Gastroesophageal sphincter (tissue), 4 donors: Measurements from ENCODE around the gene PGPEP1. TPM values are rescaled to one million over a fixed set of nuclear protein-coding genes. Genes with fewer than 3 reads are reported as not detected.
A peak's percentile ranks its signal among the peaks of the same experiment; 100 is the strongest.

ENCODE experiments used
- ATAC-seq: fragments of 150-250 bp; one replicate; pipeline ENCODE4 v1.9.1; 2016; ENCODE audit warnings: mild to moderate bottlenecking, moderate library complexity
- H3K27ac ChIP-seq, 4 donors: fragments of 200-600 bp; sonication (generic) in 3 of 4; 1 replicate in 3 of 4; 2 replicates in 1 of 4; pipeline ENCODE4 v1.5.1; 2016 to 2019
- H3K27me3 ChIP-seq: fragments of 200-600 bp; sonication (generic); one replicate; pipeline ENCODE4 v1.5.1; 2019
- H3K36me3 ChIP-seq, 2 donors: fragments of 200-600 bp; sonication (generic); one replicate each; pipeline ENCODE4 v1.5.1; 2019; ENCODE audit warnings: control low read depth in 1 of 2
- H3K4me1 ChIP-seq, 3 donors: fragments of 200-600 bp; sonication (generic); 1 replicate in 2 of 3; 2 replicates in 1 of 3; pipeline ENCODE4 v1.5.1; 2016 to 2019; ENCODE audit warnings: control low read depth in 2 of 3
- H3K4me3 ChIP-seq, 2 donors: fragments of 200-600 bp; sonication (generic); one replicate each; pipeline ENCODE4 v1.5.1; 2019; ENCODE audit warnings: mild to moderate bottlenecking in 1 of 2, moderate library complexity in 1 of 2
- H3K9me3 ChIP-seq, 3 donors: fragments of 200-600 bp; sonication (generic); one replicate each; pipeline ENCODE4 v1.5.1; 2017 to 2019; ENCODE audit warnings: control low read depth in 2 of 3
- CTCF ChIP-seq, 4 experiments: fragments of 200-600 bp in 2 of 4; fragments of 450-650 bp in 2 of 4; sonication (generic) in 1 of 4; IDR thresholded peaks; one replicate each; pipeline ENCODE4 v1.5.1; 2017 to 2019; ENCODE audit warnings: antibody characterized with exemption in 4 of 4, mild to moderate bottlenecking in 2 of 4, moderate library complexity in 2 of 4
- EP300 ChIP-seq: sonication (generic); formaldehyde crosslinking; IDR thresholded peaks from one replicate; pipeline ENCODE4 v1.6.1; 2017; ENCODE audit warnings: antibody characterized with exemption, mild to moderate bottlenecking
- POLR2A ChIP-seq, 2 donors: fragments of 450-650 bp; IDR thresholded peaks; one replicate each; pipeline ENCODE4 v1.6.1; 2017; ENCODE audit warnings: antibody characterized with exemption in 2 of 2, mild to moderate bottlenecking in 2 of 2, moderate library complexity in 1 of 2
- POLR2AphosphoS5 ChIP-seq: sonication (generic); formaldehyde crosslinking; IDR thresholded peaks from one replicate; pipeline ENCODE4 v1.6.1; 2017; ENCODE audit warnings: antibody characterized with exemption
- WGBS, 2 donors: methylation state at CpG; one replicate each; pipeline ENCODE4 v1.1.5; 2018; ENCODE audit warnings: low coverage in 1 of 2; 5-methylcytosine and 5-hydroxymethylcytosine counted together
- total RNA-seq, 4 donors: library from RNA; depleted of rRNA; stranded (reverse); fragments of >200 nt; gene quantifications; one replicate each; pipeline ENCODE4 v1.1.0, GENCODE V29; 2016

PGPEP1 gene
- total RNA-seq, 4 donors from 2014 or later, result 15.0 to 38.2 (median 23.1) TPM

GRCh38 chr19:18313398-18313797 is 27.0 kb upstream of the PGPEP1 start:
- WGBS, 2 donors, result 75 to 93% methylated on average over 2 to 3 of the region's 3 CpGs
- no peaks in the 10 kb centered on the region for H3K9me3 ChIP-seq
- no peak overlapping the region for H3K4me3 ChIP-seq

DNA sequence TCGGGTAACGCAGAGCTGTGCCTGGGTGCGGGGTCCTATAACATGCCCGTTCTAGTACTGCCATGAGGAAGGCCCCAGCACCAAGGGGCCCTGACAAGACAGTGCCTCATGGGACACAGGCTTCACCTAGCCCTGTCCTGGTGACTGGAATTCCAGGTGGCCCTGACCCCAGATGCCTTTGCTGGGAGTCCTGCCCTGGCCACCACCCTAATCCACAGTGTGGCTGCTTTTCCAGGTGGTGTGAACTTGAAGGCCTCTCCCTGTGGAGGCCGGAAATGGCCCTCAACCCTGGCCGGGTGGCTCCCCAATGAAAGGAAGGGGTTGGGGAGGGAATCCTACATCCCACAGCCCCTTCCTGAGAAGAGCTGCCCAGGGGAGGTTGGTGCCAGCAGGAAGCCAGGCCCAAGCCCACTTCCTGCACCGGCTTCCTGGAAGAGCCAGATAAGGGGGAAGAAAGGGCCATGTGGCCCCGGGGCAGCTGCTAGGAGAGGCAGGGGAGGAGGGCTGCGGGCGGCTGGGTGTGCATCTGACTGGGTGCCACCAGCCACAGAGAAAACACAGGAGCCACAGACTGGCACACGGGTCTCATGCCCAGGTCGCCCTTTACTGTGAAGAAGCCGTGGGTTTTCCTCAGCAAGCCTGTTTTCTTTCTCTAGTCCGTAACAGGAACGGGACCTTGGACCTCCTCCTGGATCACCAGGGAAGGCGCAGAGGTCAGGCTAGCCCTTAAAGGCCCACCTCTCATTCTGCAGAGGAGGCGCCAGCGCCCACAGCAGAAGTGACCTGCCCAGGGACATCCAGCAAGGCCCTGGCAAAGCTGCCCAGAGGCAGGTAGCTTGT is 22.2 kb upstream of the PGPEP1 start:
- no peak for ATAC-seq
- Histone ChIP-seq H3K27ac (peak overlapping the region in 3 of 4 donors; percentile 63 to 68 (median 67)), H3K27me3 (no peaks in the 10 kb centered on the region), H3K9me3 (no peaks in the 10 kb centered on the region), H3K4me3 (no peak overlapping the region), H3K4me1 (peaks cover 0 to 56% (median 18%) of the 10 kb centered on the region in 3 donors), H3K36me3 (peaks cover 0 to 18% of the 10 kb centered on the region in 2 donors)
- TF ChIP-seq POLR2AphosphoS5, result no peak
- no peak for TF ChIP-seq EP300
- no peak for TF ChIP-seq CTCF (IDR thresholded peaks at IDR 0.05)
- TF ChIP-seq POLR2A (IDR thresholded peaks at IDR 0.05), result no peak
- 89% methylated on average over 3 of the region's 18 CpGs; no CpG with 5 or more reads in 1 of the 2 donors for WGBS, 2 donors

More at GRCh38 chr19:18313398-18313797, 27.0 kb upstream of the PGPEP1 start:
- no peak overlapping the region for H3K27ac ChIP-seq
- peaks cover 0 to 65% of the 10 kb centered on the region in 2 donors for H3K36me3 ChIP-seq
- no peaks in the 10 kb centered on the region for H3K27me3 ChIP-seq
- ATAC-seq, result no peak
- TF ChIP-seq CTCF (IDR thresholded peaks at IDR 0.05), result no peak
- TF ChIP-seq POLR2AphosphoS5, result no peak
- TF ChIP-seq POLR2A (IDR thresholded peaks at IDR 0.05), result no peak
- no peak for TF ChIP-seq EP300
- H3K4me1 ChIP-seq, result peaks cover 0 to 17% (median 1%) of the 10 kb centered on the region in 3 donors

DNA sequence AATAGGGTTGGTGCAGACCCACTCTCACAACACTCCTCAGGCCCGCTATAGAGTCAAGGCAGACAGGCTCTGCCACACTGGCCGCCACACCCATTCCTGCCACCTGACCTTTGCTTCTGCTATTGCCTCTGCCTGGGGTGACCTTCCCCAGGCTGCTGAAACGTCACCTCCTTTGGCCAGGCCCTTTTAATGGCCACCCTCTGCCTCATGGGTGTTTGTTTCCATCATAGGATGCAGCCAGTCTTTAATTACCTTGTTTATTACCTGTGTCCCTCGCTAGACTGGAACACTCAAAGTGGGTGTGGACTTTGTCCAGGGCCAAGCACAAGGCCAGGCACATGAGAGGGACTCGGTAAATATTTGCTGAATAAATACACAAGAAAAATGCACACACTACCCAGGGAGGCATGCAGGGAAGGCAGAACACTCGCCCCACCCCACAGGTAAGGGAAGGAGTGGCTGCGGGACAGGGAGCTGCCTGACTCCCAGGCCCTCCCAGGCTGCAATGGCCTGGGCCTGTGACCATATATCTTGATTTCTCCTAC is 20.7 kb upstream of the PGPEP1 start:
- Histone ChIP-seq H3K4me3 (no peak overlapping the region), H3K9me3 (no peaks in the 10 kb centered on the region), H3K27me3 (no peaks in the 10 kb centered on the region), H3K4me1 (peaks cover 0 to 69% (median 18%) of the 10 kb centered on the region in 3 donors), H3K27ac (peak overlapping the region in 2 of 4 donors; percentile 26 to 68), H3K36me3 (peaks cover 0 to 9% of the 10 kb centered on the region in 2 donors)
- TF ChIP-seq POLR2A (IDR thresholded peaks at IDR 0.05) (no peak), CTCF (IDR thresholded peaks at IDR 0.05) (no peak), POLR2AphosphoS5 (no peak), EP300 (no peak)
- ATAC-seq, result no peak
- WGBS, 2 donors, result 57 to 70% methylated on average over 3 to 4 of the region's 7 CpGs

GRCh38 chr19:18320865-18321733 is 19.3 kb upstream of the PGPEP1 start:
- no peak for ATAC-seq
- WGBS, 2 donors, result 69 to 75% methylated on average over 9 to 11 of the region's 14 CpGs
- H3K9me3 ChIP-seq, result no peaks in the 10 kb centered on the region
- H3K36me3 ChIP-seq, result no peaks in the 10 kb centered on the region
- H3K4me3 ChIP-seq, result no peak overlapping the region
- no peaks in the 10 kb centered on the region for H3K27me3 ChIP-seq
- peaks cover 0 to 69% (median 18%) of the 10 kb centered on the region in 3 donors for H3K4me1 ChIP-seq
- TF ChIP-seq POLR2AphosphoS5 (no peak), EP300 (no peak), POLR2A (IDR thresholded peaks at IDR 0.05) (no peak), CTCF (IDR thresholded peaks at IDR 0.05) (no peak)
- H3K27ac ChIP-seq, result peak overlapping the region in 3 of 4 donors; percentile 32 to 91 (median 91)
